GM18951 (cell line): ENCODE results near the gene AOAH.

Experiments
- POLR2A ChIP-seq: IDR thresholded peaks from 4 replicates; pipeline ENCODE4 v1.6.1; 2011; ENCODE audit warnings: mild to moderate bottlenecking; ENCODE audit not compliant: insufficient read length, insufficient read depth; ENCODE audit errors: extremely low read depth
- in situ Hi-C: fragments of 300-500 bp; cut with MboI; formaldehyde crosslinking; loops from one replicate; pipeline ENCODE4 v1.12.0; 2022; ENCODE audit warnings: low sequenced_read_pairs, mixed read lengths, inconsistent platforms; ENCODE audit not compliant: unreplicated experiment

The AOAH gene

GRCh38 chr7:36723951-36724664 lies at the start of gene AOAH:
Gene AOAH, minus strand, starts transcription at chr7:36724494. Its CDS starts 346 bp downstream, at chr7:36724148.
- no peak for TF ChIP-seq POLR2A
- in situ Hi-C loops: no loop called here

GRCh38 chr7:36766451-36766850 lies 42.2 kb upstream of the AOAH start:
- in situ Hi-C loops: no loop called here
- TF ChIP-seq POLR2A: no peak

DNA sequence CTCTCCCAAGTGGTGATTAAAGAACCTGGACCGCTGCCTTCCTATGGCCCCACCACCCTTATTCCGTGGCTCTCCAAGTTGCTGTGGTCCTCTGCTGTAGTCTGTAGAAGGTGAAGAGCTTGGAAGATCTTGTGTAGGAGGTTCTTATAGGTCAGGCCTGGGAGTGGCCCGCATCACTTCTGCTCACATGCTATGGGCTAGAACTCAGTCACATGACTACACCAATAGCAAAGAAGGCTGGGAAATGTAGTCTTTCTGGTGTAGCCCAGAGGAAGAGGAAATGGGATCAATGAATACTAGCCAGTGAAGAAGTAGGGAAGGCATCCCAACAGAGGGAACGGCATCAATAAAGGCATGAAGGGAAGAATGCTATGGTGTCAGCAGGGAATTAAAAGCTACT lies 41.3 kb upstream of the AOAH start:
- in situ Hi-C loops: no loop called here
- no peak for TF ChIP-seq POLR2A

DNA sequence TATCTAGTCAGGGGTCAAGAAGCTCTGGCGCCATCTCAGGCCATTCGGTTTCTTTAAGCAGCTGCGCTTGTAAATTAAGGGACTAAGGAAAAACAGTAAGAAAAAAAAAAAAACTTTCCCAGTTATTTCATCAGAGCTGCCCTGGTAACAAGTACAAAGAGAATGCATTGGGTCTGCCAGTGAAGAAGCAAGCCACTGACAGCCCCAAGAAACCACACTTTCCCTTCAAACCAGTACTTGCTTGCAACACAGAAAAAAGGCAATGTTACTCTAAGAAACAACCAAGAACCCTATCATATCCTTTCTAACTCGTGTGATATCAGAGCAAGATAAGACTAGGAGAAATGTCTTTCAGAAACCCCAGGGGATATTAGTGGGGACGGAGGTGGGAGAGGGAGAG lies 40.6 kb upstream of the AOAH start:
- in situ Hi-C loops: no loop called here
- no peak for TF ChIP-seq POLR2A

DNA sequence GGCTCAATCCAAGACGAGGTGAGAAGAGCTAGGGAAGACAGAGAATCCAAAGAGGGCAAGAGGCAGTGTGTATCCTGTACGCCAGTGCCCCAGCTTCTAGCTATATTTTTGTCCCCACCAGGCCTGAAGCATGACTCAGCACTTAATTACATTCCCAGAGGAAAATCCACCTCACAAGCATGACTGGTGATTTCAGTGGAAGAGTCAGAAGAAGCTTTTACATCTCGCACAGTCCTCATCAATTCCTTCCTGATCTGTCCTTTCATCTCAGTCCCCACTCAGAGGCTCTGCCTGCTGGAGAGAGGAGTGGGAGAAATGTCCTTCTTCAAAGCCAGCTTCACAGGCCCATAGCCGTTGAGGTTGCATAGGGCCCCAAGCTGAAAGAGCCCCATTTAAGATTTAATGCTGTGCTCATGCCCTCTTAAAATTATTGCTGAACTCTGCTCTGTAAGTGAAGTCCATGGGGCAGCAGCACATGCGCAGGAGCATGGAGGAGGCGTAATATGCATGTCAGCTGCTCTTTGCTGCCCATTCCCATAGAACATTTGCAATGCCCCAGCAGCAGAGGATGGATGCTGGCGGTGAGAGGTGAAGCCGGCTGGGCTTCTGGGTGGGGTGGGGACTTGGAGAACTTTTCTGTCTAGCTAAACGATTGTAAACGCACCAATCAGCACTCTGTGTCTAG lies 39.0 kb upstream of the AOAH start:
- in situ Hi-C loops: no loop called here
- TF ChIP-seq POLR2A: no peak

DNA sequence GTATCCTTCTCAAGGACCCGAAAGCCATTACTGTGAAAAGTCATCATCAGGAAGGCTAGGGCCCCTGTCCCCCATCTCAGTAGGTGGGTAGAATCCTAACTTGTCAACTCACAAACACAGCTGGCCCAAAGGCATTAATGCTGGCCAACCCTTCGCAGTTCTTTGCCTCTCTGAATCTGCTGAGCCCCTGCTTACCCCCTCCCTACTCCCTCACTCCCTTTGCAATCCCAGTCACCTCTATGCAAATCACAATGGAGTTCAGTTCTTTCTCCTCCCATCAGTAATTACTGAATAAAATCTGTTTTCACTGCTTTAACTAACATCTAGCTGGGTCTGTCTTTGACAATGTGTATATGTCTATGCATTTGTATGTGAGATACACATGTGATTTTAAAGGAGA lies 38.1 kb upstream of the AOAH start:
- no peak for TF ChIP-seq POLR2A
- in situ Hi-C loops: no loop called here

DNA sequence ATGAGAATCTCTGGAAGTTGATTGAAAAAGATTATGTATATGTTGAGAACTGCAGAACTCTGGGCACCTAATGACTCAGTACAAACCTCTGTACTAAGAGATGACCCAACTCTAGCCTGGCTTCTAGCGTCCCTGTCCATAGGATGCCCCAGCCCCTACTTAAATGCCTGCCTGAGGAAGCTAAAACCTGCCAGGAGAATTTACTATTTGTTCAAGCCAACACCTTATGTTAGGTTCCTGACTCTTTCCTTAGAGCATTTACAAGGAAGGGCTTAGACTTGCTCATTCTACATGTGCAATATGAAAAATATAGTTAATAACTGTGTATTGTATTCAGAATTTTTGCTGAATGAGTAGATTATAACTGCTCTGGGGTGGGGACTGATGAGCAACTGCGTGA lies 37.5 kb upstream of the AOAH start:
- TF ChIP-seq POLR2A: no peak
- in situ Hi-C loops: no loop called here

DNA sequence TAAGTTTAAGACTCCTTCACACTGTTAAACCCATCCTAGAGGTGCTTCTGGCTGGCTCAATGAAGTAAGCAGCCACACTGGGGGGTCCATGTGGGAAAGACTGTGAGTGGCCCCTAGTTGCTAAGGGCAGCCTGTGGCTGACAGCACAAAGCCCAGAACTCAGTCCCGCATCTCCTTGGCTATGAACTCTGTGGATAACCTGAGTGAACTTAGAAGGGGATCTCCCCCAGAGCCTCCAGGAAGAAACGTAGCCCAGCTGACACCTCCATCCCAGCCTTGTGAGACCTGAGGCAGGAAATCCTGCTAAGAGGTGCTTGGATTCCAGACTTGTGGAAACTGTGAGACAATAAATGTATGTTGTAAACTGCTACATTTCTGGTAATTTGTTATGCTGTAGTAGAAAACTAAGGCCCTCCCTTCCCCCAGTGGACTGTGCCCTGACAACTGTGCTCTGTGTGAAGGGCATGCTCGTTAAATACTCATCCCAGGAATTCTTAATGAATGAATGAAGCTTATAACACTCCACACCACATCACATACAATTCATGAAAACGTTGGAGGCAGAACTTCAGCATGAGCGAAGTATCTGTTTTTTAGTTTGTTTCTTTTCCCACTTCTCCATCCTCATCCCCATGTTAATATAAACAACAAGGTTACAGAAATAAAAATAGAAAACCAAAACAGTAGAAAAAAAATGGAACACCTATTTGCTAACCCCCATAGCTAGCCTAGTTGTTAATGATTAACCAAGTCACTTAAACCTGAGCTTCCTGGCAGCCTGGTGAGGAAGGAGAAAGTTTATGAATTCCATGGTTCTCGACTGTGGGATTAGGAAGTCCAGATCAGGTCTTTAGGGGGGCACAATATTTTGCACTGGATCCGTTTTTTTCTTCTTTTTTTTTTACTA lies 36.8 kb upstream of the AOAH start:
- TF ChIP-seq POLR2A: no peak
- in situ Hi-C loops: no loop called here

GRCh38 chr7:36758879-36759278 lies 34.6 kb upstream of the AOAH start:
- TF ChIP-seq POLR2A: no peak
- in situ Hi-C loops: no loop called here

DNA sequence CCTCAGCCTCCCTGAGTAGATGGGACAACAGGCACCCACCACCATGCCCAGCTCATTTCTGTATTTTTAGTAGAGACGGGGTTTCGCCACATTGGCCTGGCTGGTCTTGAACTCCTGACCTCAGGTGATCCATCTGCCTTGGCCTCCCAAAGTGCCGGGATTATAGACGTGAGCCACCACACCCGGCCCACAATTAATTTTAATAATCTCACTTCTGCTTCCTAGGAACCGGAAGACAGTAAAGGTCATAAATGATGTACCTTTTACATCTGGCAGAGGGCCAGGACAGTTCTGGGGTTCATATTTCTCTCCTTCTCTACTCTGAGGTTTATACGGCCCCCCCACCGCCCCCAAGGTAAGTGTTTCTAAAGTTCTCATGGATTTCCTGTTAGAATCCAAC lies 31.2 kb upstream of the AOAH start:
- in situ Hi-C loops: no loop called here
- no peak for TF ChIP-seq POLR2A

DNA sequence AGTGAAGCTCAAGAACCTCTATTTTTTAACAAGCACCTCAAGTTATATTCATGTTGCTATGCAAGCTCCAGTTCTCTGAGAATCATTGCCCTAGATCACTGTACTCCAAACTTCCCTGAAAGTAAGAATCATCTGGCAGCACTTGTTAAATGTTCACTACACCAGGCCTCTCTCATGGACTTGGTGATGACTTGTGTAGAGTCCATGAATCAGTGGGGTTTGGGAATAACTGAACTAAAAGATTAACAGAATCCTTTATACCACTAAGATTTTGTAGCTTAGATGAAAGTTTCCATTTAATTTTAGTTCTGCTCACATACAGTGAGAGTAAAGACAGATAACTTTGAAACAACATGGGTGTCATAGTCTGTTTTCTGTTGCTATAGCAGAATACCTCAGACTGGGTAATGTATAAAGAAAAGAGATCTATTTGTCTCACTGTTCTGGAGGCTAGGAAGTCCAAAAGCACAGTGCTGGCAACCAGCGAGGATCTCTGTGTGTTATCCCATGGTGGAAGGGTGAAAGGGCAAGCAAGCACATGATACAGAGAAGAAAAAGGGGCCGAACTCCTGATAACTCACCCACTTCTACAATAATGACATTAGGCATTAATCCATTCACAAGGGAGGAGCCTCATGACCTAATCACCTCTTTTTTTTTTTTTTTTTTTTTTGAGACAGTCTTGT lies 27.9 kb upstream of the AOAH start:
- in situ Hi-C loops: no loop called here
- no peak for TF ChIP-seq POLR2A

GRCh38 chr7:36750451-36750850 lies 26.2 kb upstream of the AOAH start:
- TF ChIP-seq POLR2A: no peak
- in situ Hi-C loops: no loop called here

- in situ Hi-C loops: no loop called here
- no peak for TF ChIP-seq POLR2A
Observed at GRCh38 chr7:36749282-36749960, 25.1 kb upstream of the AOAH start.

DNA sequence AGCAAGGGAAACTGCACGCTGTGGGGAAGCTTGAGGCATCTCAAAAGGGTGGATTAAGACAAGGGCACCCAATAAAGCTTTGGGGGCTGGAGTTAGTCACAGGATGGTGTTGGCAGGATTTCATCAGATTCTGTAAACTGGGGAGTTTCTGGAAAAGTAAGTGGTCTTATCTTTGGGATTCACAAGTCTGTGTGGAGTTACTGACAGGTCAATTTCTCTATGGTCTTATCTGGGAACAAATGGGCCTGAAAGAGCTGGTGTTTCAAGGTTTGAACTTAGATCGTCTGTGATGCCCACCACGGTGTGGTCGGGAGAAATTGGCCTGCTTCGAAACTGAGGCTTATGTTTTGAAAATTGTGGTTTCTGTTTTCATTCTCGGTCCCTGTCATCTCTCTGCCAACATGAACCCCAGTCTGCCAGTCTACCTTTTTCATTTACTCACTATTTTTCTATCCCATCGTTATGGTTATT lies 23.8 kb upstream of the AOAH start:
- in situ Hi-C loops: no loop called here
- no peak for TF ChIP-seq POLR2A
